HG03066 (cell line): ENCODE results near the gene FBXL17.
"Not testable (repeated sequence)": the region's sequence is repeated elsewhere in the genome, so short reads cannot be mapped to it uniquely, and the experiment has no call there.

Experiments used
- ATAC-seq: cut with Tn5 transposase; IDR thresholded peaks from one replicate; pipeline ENCODE4 v1.9.1; 2021; ENCODE audit warnings: low read depth; ENCODE audit not compliant: unreplicated experiment

Gene FBXL17

DNA sequence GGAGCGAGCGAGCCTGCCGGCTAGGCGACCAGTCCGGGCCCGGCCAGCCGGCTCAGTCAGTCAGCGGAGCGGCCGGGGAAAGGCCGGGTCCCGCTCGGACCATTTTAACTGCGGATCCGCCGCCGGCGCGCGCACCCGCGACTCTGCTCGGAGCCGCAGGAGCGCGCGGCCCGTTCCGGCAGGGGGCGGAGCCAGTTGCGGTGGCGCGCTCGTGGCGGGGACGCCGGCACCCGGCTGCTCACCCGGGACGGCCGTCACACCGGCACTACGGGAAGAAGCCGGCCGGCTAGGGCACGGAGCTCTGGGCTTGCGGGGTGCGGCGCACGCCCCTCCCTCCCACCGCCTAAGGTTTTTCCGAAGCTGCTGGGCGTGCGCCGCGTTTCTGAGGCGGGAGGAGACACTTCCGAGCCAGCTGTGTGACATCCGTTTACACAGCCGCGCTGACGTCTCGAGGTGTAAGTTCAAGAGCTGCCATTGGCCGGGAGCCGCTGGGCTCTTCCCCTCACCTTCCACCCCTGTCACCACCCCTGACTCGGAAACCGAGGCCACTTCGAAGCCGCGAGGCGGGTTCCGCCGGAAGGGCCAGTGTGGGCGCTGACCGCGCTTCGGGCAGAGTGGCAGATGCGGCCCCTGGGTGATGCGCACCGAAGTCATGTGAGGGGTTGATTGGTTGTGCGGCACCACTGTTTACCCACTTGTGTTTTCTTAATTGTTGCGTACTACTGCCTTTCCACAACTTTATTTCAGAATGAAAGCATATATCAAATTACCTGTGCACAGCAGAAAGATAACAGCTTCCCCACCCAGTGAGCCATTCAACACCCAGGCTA is at the start of gene FBXL17:
Gene FBXL17, minus strand, starts transcription at position 145 of the 830 bp plus-strand sequence.
- peak; percentile 70 for ATAC-seq

DNA sequence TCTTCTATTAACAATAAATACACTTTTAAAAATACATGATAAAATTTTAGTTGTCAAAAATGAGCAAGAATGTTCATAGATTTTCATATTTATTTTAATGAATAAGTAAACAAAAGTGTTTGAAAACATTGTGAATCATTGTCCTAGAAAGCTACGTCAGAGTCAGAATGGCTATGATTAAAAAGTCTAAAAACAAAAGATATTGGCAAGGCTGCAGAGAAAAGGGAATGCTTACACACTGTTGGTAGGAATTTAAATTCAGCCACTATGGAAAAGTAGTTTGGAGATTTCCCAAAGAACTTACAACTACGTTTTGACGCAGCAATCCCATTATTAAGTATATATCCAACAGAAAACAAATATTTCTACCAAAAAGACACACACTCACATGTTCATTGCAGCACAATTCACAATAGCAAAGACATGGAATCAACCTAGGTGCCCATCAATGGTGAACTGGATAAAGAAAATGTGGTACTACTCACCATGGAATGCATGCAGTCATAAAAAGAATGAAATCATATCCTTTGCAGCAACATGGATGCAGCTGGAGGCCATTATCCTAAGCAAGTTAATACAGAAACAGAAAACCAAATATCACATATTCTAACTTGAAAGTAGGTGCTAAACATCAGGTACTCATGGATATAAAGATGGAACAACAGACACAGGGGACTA is 49.2 kb upstream of the FBXL17 start:
- ATAC-seq = no peak

DNA sequence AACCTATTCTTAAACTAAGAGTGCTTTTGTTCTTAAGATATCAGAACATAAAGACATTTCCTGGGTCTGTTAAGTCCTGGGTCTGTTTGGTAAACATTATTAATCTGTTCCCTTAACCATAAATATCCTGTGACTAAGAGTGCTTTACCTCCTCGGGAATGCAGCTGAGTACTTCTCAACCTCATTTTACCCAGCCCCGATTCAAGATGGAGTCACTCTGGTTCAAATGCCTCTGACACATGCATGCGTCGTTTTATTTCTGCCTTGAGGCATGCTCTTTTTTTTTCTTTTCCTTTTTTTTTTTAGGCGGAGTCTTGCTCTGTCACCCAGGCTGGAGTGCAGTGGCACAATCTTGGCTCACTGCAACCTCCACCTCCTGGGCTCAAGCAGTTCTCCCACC is 39.8 kb upstream of the FBXL17 start:
- no peak for ATAC-seq

GRCh38 chr5:108420755-108421154 is 38.9 kb upstream of the FBXL17 start:
- ATAC-seq = no peak

DNA sequence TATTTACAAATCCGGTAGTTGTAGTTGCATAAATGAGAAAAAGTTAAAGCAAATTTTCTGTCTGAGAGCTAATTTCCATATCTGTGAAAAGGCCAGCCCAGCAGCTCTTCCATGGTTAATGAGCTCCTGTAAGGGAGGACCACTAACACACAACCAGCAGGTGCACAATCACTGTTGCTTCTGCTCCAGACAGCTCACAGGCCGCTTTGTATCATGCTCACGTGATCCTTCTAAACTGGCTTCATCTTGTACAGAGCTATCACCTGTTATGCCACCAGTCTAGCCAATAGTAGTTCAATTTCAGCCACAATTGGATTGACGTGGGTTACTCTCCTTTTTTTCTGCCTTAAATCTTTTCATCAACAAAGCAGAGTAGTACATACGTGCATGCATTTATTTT is 38.3 kb upstream of the FBXL17 start:
- no peak for ATAC-seq

DNA sequence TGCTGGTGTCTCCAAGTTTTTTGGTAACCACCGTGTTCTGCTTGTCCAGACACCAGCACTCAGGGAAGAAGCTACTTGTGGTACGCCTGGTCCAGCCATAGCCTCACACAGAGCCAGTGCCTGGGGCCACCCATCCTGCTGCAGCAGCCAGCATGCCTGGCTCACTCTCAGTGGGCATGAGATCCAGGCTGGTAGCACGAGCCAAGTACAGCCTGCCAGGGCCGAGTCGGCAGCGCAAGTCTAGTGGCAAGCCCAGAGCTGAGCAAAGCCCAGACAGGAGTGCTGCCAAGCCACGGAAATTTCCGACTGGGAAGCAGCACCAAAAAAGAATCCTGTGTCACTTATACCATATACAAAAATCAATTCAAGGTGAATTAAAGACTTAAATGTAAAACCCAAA is 36.3 kb upstream of the FBXL17 start:
- ATAC-seq = no peak

DNA sequence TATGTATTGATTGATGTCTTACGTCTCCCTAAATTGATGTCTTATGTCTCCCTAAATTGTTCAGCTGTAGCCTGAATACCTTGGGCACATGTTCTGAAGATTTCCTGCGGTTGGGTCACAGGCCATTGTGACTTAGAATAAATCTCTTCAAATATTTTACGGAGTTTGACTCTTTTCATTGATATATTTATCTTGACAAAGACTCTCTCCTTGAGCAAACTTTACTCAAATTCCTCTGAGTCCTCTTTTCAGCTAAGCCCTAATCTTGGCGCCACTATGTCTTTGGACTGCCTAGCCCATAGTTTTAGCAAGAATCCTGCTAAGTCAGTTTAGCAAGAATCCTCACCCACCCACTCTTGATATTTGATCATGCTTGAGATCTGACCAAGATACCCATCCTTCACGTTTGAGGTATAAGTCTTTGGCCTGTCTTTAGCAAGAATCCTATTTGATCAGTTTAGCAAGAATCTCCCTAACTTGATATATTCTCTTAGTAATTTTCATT is 35.3 kb upstream of the FBXL17 start:
- no peak for ATAC-seq

GRCh38 chr5:108415726-108416125 is 33.8 kb upstream of the FBXL17 start:
- no peak for ATAC-seq

- ATAC-seq = no peak
Observed at GRCh38 chr5:108409786-108410185, 27.9 kb upstream of the FBXL17 start.

DNA sequence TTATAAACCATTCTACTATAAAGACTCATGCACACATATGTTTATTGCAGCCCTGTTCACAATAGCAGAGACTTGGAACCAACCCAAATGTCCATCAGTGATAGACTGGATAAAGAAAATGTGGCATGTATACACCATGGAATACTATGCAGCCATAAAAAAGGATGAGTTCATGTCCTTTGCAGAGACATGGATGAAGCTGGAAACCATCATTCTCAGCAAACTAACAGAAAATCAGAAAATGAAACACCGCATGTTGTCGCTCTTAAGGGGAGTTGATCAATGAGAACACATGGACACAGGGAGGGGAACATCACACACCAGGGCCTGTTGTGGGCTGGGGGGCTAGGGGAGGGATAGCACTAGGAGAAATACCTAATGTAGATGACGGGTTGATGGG is 23.3 kb upstream of the FBXL17 start:
- ATAC-seq = not testable (repeated sequence)

DNA sequence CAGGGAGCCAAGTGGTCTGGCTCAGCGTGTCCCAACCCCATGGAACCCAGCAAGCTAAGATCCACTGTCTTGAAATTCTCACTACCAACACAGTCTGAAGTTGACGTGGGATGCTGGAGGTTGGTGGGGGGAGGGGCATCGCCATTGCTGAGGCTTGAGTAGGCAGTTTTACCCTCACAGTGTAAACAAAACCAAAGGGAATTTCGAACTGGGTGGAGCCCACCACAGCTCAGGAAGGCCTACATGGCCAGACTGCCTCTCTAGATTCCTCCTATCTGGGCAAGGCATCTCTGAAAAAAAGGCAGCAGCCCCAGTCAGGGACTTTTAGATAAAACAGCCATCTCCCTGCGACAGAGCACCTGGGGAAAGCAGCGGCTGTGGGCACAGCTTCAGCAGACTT is 17.1 kb upstream of the FBXL17 start:
- no peak for ATAC-seq

DNA sequence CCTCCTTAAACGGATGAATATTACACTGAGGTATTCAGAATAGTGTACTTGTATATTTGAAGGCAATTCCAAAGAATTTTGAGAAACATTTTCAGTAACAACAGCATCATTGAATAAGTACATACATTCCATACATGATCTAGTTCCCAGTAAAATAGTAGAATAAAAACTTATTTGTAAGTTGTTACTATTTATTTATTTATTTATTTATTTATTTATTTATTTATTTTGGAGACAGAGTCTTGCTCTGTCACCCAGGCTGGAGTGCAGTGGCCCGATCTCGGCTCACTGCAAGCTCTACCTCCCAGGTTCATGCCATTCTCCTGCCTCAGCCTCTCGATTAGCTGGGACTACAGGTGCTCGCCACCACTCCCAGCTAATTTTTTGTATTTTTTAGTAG is 14.9 kb upstream of the FBXL17 start:
- ATAC-seq = not testable (repeated sequence)

GRCh38 chr5:108387758-108388157 is 5.9 kb upstream of the FBXL17 start:
- no peak for ATAC-seq

- no peak for ATAC-seq
Observed at GRCh38 chr5:108386345-108387061, 4.6 kb upstream of the FBXL17 start.

- ATAC-seq = no peak
Observed at GRCh38 chr5:108384741-108385140, 2.8 kb upstream of the FBXL17 start.

GRCh38 chr5:108382784-108383330 is 959 bp upstream of the FBXL17 start:
- ATAC-seq = no peak

DNA sequence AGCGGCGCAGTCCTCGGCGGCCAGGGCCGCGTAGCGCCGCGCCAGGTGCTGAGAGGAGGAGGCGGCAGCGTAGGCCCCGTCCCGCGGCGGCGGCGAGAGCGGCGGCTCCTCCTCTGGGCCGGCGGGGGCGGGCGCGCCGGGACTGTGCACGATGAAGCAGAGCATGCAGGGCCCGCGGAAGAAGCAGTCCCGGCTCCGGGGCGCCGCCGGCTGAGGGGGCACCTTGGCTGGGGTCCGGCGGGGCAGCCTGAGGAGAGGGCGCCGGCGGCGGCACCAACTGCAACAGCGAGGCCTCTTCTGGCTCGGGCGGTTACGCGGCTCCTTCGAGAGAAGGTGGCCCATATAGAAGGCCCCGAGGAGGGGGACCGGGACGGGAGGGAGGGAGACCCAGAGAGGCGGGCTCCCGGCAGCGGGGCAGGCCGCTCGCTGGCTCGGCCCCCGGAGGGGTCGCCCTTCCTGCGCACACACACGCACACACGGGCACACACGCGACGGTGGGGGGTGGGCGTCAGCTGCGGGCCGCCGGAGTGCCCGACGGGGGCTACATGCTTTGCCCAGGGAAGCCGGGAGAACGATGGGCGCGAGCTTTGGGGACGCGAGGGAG is 446 bp downstream of the FBXL17 start:
- ATAC-seq = peak; percentile 42

DNA sequence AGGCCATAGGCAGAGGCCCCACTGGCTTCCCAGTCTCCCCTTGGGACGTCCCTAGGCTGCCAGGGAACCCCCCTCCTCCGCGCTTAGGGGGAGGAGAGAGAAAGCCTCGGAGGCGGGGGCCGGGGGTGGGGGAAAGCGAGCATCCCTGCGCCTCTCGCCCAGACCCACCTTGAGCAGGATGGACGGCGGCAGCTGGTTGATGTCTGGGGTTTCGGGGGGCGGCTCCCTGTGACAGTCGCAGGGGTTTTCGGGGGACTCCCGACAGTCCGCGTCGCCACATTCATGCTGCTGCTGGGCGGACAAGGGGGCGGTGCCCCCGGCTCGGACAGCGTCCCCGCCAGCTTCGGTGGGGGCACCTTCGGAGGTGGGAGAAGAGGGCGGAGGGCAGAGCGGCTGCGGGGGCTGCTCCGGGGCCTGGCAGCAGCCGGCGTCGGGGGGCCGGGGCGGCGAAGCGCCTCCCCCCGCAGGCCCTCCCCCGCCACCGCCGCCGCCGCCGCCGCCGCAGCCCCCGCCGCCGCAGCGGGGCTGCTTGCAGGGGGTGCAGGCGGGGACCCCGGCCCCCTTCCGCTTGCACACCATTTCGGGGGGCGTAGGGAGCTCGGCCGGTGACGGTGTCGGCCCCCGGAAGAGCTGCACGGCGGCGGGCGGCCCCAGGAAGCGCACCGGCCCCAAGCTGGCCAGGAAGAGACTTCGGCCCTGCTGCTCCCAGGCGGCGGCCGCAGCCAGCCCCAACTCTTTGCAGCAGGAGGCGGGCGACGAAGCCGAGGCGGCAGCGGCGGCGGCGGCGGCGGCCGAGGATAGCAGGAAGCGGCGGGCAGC is 1.2 kb downstream of the FBXL17 start:
- peak; percentile 32 for ATAC-seq

DNA sequence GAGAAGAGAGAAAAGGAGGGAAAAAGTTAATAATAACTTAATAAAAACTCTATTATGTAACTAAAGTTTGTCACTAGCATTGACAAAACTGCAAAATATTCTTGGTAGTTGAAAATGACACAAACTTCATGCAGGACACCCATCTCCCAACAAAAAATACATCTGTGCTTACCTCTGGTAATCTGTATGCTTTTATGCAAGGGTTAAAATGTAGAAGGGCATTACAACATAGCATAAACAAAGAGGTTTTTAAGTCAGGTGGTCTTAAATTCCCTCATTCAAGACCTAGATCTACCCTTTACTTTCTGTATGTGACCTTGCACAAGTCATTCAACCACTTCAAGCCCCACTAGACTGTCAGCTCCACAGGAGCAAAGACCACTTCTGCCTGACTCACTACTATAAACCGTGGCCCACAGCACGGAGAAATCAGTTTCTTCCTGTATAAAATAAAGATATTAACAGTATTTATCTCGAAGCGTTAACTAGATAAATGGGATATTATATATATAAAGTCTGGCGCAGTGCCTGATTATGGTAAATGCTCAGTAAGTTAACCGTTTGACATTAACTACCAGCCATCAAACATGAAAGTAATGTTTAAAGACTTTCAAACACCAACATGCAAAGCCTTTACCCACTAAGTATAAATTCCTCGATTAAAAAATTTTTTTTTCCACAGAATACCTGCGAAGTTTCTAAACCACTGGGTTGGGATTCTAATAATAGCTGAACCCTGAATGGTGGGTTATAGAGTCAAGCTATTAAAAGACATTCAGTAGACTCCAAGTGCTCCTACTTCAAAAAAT is 2.0 kb downstream of the FBXL17 start:
- ATAC-seq = no peak
